ENCODE data around the gene NPFFR1. TPM values are rescaled to one million over a fixed set of nuclear protein-coding genes. Genes with fewer than 3 reads are reported as not detected.

Gene NPFFR1
- total and polyA plus RNA-seq, 2 experiments from 2014 or later = not detected

DNA sequence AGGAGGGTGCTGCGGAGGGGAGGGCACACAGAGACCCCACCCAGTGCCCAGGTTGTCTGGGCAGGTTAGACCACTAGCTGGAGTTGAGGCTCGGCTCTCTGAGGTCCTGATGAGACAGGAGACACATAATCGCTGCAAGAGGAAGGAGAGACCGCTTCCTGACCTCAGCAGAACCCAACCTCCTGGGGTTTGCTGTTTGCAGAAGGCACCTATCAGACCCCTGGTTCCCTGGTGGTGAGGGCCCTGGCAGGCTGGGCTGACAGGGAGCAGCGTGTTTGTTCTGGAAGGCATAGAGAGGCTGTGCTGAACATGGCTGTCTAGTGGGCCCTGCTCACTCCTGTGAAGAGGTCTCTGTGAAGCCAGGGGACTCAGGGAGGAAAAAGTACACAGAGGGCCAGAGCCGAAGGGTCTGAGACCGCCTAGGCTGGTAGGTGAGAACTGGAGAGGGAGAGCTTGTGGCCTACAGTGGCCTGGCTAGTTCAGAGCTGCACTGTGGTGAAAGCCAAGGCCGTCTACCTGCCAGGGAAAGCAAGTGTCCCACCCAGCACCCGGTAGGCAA, 39.4 kb upstream of the NPFFR1 start:
- WGBS (ENCODE audit: low lambda C conversion rate, missing lambda C conversion rate) = 97% methylated on average over 9 of the region's 9 CpGs
- Histone ChIP-seq H3K4me1 (ENCODE audit: insufficient read depth) (peaks cover 8% of the 10 kb centered on the region), H3K27me3 (no peaks in the 10 kb centered on the region), H3K27ac (no peak overlapping the region), H3K79me2 (no peaks in the 10 kb centered on the region), H3K9me3 (ENCODE audit: low read depth) (no peaks in the 10 kb centered on the region), H3K9me2 (replicated peaks; ENCODE audit: insufficient read depth) (no peaks in the 10 kb centered on the region), H3K4me2 (no peak overlapping the region), H4K20me1 (ENCODE audit: insufficient read depth, poor library complexity, severe bottlenecking) (no peaks in the 10 kb centered on the region), H2AFZ (no peak overlapping the region), H3K4me3 (no peak overlapping the region), H3K36me3 (replicated peaks; ENCODE audit: insufficient read depth, low read depth) (no peaks in the 10 kb centered on the region)
- TF ChIP-seq, protein P1, sequence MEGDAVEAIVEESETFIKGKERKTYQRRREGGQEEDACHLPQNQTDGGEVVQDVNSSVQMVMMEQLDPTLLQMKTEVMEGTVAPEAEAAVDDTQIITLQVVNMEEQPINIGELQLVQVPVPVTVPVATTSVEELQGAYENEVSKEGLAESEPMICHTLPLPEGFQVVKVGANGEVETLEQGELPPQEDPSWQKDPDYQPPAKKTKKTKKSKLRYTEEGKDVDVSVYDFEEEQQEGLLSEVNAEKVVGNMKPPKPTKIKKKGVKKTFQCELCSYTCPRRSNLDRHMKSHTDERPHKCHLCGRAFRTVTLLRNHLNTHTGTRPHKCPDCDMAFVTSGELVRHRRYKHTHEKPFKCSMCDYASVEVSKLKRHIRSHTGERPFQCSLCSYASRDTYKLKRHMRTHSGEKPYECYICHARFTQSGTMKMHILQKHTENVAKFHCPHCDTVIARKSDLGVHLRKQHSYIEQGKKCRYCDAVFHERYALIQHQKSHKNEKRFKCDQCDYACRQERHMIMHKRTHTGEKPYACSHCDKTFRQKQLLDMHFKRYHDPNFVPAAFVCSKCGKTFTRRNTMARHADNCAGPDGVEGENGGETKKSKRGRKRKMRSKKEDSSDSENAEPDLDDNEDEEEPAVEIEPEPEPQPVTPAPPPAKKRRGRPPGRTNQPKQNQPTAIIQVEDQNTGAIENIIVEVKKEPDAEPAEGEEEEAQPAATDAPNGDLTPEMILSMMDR (IDR thresholded peaks at IDR 0.05; ENCODE audit: poor library complexity) = no peak
- TF ChIP-seq EZH2phosphoT487 (IDR thresholded peaks at IDR 0.05; ENCODE audit: low read depth, severe bottlenecking, unreplicated experiment) (no peak), EZH2 (IDR thresholded peaks at IDR 0.05; ENCODE audit: borderline replicate concordance) (no peak)
- no peak for DNase-seq (ENCODE audit: low spot score)

- Histone ChIP-seq H4K20me1 (ENCODE audit: insufficient read depth, poor library complexity, severe bottlenecking) (no peaks in the 10 kb centered on the region), H3K4me3 (no peak overlapping the region), H2AFZ (no peak overlapping the region), H3K27ac (no peak overlapping the region), H3K9me3 (ENCODE audit: low read depth) (no peaks in the 10 kb centered on the region), H3K79me2 (no peaks in the 10 kb centered on the region), H3K9me2 (replicated peaks; ENCODE audit: insufficient read depth) (no peaks in the 10 kb centered on the region), H3K4me2 (no peak overlapping the region), H3K4me1 (ENCODE audit: insufficient read depth) (peaks cover 8% of the 10 kb centered on the region), H3K27me3 (no peaks in the 10 kb centered on the region), H3K36me3 (replicated peaks; ENCODE audit: insufficient read depth, low read depth) (no peaks in the 10 kb centered on the region)
- DNase-seq (ENCODE audit: low spot score) = no peak
- WGBS (ENCODE audit: low lambda C conversion rate, missing lambda C conversion rate) = 87% methylated on average over 19 of the region's 19 CpGs
- TF ChIP-seq, protein P1 (IDR thresholded peaks at IDR 0.05; ENCODE audit: poor library complexity) = no peak
- TF ChIP-seq EZH2phosphoT487 (IDR thresholded peaks at IDR 0.05; ENCODE audit: low read depth, severe bottlenecking, unreplicated experiment) = no peak
- no peak for TF ChIP-seq EZH2 (IDR thresholded peaks at IDR 0.05; ENCODE audit: borderline replicate concordance)
Measured at GRCh38 chr10:70321897-70322890, 38.4 kb upstream of the NPFFR1 start.

GRCh38 chr10:70321233-70321632, 37.4 kb upstream of the NPFFR1 start:
- Histone ChIP-seq H3K36me3 (replicated peaks; ENCODE audit: insufficient read depth, low read depth) (no peaks in the 10 kb centered on the region), H3K9me2 (replicated peaks; ENCODE audit: insufficient read depth) (no peaks in the 10 kb centered on the region), H3K79me2 (no peaks in the 10 kb centered on the region), H3K27ac (no peak overlapping the region), H2AFZ (no peak overlapping the region), H3K27me3 (no peaks in the 10 kb centered on the region), H3K4me3 (no peak overlapping the region), H3K4me1 (ENCODE audit: insufficient read depth) (peaks cover 8% of the 10 kb centered on the region), H3K9me3 (ENCODE audit: low read depth) (no peaks in the 10 kb centered on the region), H4K20me1 (ENCODE audit: insufficient read depth, poor library complexity, severe bottlenecking) (no peaks in the 10 kb centered on the region), H3K4me2 (no peak overlapping the region)
- TF ChIP-seq, protein P1 (IDR thresholded peaks at IDR 0.05; ENCODE audit: poor library complexity) = no peak
- no peak for TF ChIP-seq EZH2phosphoT487 (IDR thresholded peaks at IDR 0.05; ENCODE audit: low read depth, severe bottlenecking, unreplicated experiment)
- TF ChIP-seq EZH2 (IDR thresholded peaks at IDR 0.05; ENCODE audit: borderline replicate concordance) = no peak
- 83% methylated on average over 5 of the region's 5 CpGs for WGBS (ENCODE audit: low lambda C conversion rate, missing lambda C conversion rate)
- DNase-seq (ENCODE audit: low spot score) = no peak
